ENCODE results near the gene RIPOR2.

DNA sequence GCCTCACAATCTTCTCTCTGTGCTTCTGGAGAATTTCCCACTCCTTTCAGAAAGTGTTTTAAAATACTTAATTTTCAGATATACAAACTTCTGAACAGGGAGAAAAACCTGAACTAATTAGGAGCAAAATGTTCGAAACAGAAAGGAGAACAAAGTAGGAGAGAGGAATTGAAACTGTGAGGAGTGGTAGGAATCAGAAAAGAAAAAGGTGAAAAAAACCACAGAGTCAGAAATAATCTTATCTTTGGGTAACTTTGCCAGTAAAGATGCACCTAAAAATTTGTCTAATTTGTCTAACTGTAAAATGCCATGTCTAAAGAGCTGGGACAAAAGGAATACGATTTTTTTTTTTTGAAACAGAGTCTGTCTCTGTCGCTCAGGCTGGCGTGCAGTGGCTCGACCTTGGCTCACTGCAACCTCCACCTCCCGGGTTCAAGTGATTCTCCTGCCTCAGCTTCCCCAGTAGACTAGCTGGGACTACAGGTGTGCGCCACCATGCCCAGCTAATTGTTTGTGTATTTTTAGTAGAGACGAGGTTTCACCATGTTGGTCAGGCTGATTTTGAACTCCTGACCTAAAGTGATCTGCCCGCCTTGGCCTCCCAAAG lies 4.7 kb upstream of the RIPOR2 start:
- TF ChIP-seq POLR2AphosphoS5 (IDR thresholded peaks at IDR 0.05; ENCODE audit: insufficient read depth, low read depth, low read length), result no peak
- TF ChIP-seq, protein P1, sequence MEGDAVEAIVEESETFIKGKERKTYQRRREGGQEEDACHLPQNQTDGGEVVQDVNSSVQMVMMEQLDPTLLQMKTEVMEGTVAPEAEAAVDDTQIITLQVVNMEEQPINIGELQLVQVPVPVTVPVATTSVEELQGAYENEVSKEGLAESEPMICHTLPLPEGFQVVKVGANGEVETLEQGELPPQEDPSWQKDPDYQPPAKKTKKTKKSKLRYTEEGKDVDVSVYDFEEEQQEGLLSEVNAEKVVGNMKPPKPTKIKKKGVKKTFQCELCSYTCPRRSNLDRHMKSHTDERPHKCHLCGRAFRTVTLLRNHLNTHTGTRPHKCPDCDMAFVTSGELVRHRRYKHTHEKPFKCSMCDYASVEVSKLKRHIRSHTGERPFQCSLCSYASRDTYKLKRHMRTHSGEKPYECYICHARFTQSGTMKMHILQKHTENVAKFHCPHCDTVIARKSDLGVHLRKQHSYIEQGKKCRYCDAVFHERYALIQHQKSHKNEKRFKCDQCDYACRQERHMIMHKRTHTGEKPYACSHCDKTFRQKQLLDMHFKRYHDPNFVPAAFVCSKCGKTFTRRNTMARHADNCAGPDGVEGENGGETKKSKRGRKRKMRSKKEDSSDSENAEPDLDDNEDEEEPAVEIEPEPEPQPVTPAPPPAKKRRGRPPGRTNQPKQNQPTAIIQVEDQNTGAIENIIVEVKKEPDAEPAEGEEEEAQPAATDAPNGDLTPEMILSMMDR (IDR thresholded peaks at IDR 0.05; ENCODE audit: extremely low read depth in 1 of 2, insufficient read depth in 1 of 2, low read depth in 1 of 2, low read length in 2 of 2), result no peak

Measured in endothelial cell of umbilical vein (primary cell).